ENCODE measurements around the gene ZNF701. TPM values are rescaled to one million over a fixed set of nuclear protein-coding genes. Genes with fewer than 3 reads are reported as not detected.
A peak's percentile ranks its signal among the peaks of the same experiment; 100 is the strongest.
"Not testable (repeated sequence)": the region's sequence is repeated elsewhere in the genome, so short reads cannot be mapped to it uniquely, and the experiment has no call there.

Gene ZNF701
- total RNA-seq, 1 donor from 2014 or later: 18.5 TPM

- Mint-ChIP-seq H3K27ac (ENCODE audit: unreplicated experiment) (no peak overlapping the region), H3K36me3 (ENCODE audit: low read depth, unreplicated experiment) (peaks cover 31% of the 10 kb centered on the region)
- peak; percentile 93 for DNase-seq (ENCODE audit: low spot score)
Observed at GRCh38 chr19:52601025-52601973, 31.2 kb downstream of the ZNF701 start.

GRCh38 chr19:52601974-52602366 lies 31.9 kb downstream of the ZNF701 start:
- Mint-ChIP-seq H3K36me3 (ENCODE audit: low read depth, unreplicated experiment) (peaks cover 26% of the 10 kb centered on the region), H3K4me3 (ENCODE audit: unreplicated experiment) (peak overlapping the region; percentile 93), H3K27ac (ENCODE audit: unreplicated experiment) (peak overlapping the region; percentile 12)
- H3K4me1 Mint-ChIP-seq (ENCODE audit: unreplicated experiment); DNase-seq (ENCODE audit: low spot score); H3K9me3 Mint-ChIP-seq (ENCODE audit: unreplicated experiment); H3K27me3 Mint-ChIP-seq (ENCODE audit: unreplicated experiment): not testable (repeated sequence)

More at GRCh38 chr19:52601025-52601973, 31.2 kb downstream of the ZNF701 start:
- Mint-ChIP-seq H3K27me3 (ENCODE audit: unreplicated experiment) (peaks cover 5% of the 10 kb centered on the region), H3K4me1 (ENCODE audit: unreplicated experiment) (peaks cover 6% of the 10 kb centered on the region), H3K4me3 (ENCODE audit: unreplicated experiment) (peak overlapping the region; percentile 93), H3K9me3 (ENCODE audit: unreplicated experiment) (no peaks in the 10 kb centered on the region)
- TF ChIP-seq, protein P1, sequence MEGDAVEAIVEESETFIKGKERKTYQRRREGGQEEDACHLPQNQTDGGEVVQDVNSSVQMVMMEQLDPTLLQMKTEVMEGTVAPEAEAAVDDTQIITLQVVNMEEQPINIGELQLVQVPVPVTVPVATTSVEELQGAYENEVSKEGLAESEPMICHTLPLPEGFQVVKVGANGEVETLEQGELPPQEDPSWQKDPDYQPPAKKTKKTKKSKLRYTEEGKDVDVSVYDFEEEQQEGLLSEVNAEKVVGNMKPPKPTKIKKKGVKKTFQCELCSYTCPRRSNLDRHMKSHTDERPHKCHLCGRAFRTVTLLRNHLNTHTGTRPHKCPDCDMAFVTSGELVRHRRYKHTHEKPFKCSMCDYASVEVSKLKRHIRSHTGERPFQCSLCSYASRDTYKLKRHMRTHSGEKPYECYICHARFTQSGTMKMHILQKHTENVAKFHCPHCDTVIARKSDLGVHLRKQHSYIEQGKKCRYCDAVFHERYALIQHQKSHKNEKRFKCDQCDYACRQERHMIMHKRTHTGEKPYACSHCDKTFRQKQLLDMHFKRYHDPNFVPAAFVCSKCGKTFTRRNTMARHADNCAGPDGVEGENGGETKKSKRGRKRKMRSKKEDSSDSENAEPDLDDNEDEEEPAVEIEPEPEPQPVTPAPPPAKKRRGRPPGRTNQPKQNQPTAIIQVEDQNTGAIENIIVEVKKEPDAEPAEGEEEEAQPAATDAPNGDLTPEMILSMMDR (IDR thresholded peaks at IDR 0.05; ENCODE audit: unreplicated experiment): peak; percentile 27

- Mint-ChIP-seq H3K4me3 (ENCODE audit: unreplicated experiment) (peak overlapping the region; percentile 42), H3K27me3 (ENCODE audit: unreplicated experiment) (peaks cover 4% of the 10 kb centered on the region), H3K4me1 (ENCODE audit: unreplicated experiment) (peaks cover 6% of the 10 kb centered on the region), H3K36me3 (ENCODE audit: low read depth, unreplicated experiment) (peaks cover 18% of the 10 kb centered on the region), H3K27ac (ENCODE audit: unreplicated experiment) (no peak overlapping the region), H3K9me3 (ENCODE audit: unreplicated experiment) (no peaks in the 10 kb centered on the region)
- TF ChIP-seq, protein P1 (IDR thresholded peaks at IDR 0.05; ENCODE audit: unreplicated experiment): no peak
- DNase-seq (ENCODE audit: low spot score): no peak
Observed at GRCh38 chr19:52602941-52603340, 32.9 kb downstream of the ZNF701 start.

GRCh38 chr19:52603558-52604207 lies 33.6 kb downstream of the ZNF701 start:
- peaks cover 6% of the 10 kb centered on the region for H3K4me1 Mint-ChIP-seq (ENCODE audit: unreplicated experiment)
- peaks cover 4% of the 10 kb centered on the region for H3K27me3 Mint-ChIP-seq (ENCODE audit: unreplicated experiment)
- TF ChIP-seq, protein P1 (IDR thresholded peaks at IDR 0.05; ENCODE audit: unreplicated experiment): no peak
- DNase-seq (ENCODE audit: low spot score): no peak
- H3K36me3 Mint-ChIP-seq (ENCODE audit: low read depth, unreplicated experiment): peaks cover 18% of the 10 kb centered on the region
- no peak overlapping the region for H3K4me3 Mint-ChIP-seq (ENCODE audit: unreplicated experiment)
- H3K9me3 Mint-ChIP-seq (ENCODE audit: unreplicated experiment): no peaks in the 10 kb centered on the region
- no peak overlapping the region for H3K27ac Mint-ChIP-seq (ENCODE audit: unreplicated experiment)

- DNase-seq (ENCODE audit: low spot score): no peak
- no peaks in the 10 kb centered on the region for H3K27me3 Mint-ChIP-seq (ENCODE audit: unreplicated experiment)
- peaks cover 65% of the 10 kb centered on the region for H3K36me3 Mint-ChIP-seq (ENCODE audit: low read depth, unreplicated experiment)
- peaks cover 6% of the 10 kb centered on the region for H3K9me3 Mint-ChIP-seq (ENCODE audit: unreplicated experiment)
- H3K4me3 Mint-ChIP-seq (ENCODE audit: unreplicated experiment): peak overlapping the region; percentile 43
- TF ChIP-seq, protein P1 (IDR thresholded peaks at IDR 0.05; ENCODE audit: unreplicated experiment): no peak
- no peak overlapping the region for H3K27ac Mint-ChIP-seq (ENCODE audit: unreplicated experiment)
- no peaks in the 10 kb centered on the region for H3K4me1 Mint-ChIP-seq (ENCODE audit: unreplicated experiment)
Observed at GRCh38 chr19:52613299-52613906, 43.3 kb downstream of the ZNF701 start.

Data from endothelial cell (in vitro differentiated cells).